ENCODE measurements around the gene COL4A3. TPM values are rescaled to one million over a fixed set of nuclear protein-coding genes. Genes with fewer than 3 reads are reported as not detected.

The COL4A3 gene
- polyA plus RNA-seq, 1 donor from 2014 or later = 0.10 TPM

GRCh38 chr2:227248876-227249275, 84.5 kb downstream of the COL4A3 start:
- H3K9ac ChIP-seq (ENCODE audit: low read length) = no peak overlapping the region
- H3K27me3 ChIP-seq (ENCODE audit: insufficient read depth, low read depth, low read length) = no peaks in the 10 kb centered on the region
- H3K36me3 ChIP-seq (ENCODE audit: insufficient read depth, low read length) = no peaks in the 10 kb centered on the region
- no peak overlapping the region for H2AFZ ChIP-seq (ENCODE audit: low read depth, low read length)
- no peak overlapping the region for H3K4me3 ChIP-seq (ENCODE audit: low read length)
- H4K20me1 ChIP-seq (ENCODE audit: insufficient read depth) = no peaks in the 10 kb centered on the region
- H3K4me2 ChIP-seq (ENCODE audit: low read length) = no peak overlapping the region
- H3K9me3 ChIP-seq (ENCODE audit: low read length) = no peaks in the 10 kb centered on the region
- no peaks in the 10 kb centered on the region for H3K79me2 ChIP-seq (replicated peaks; ENCODE audit: insufficient read depth, low read length)
- no peak for TF ChIP-seq EZH2 (IDR thresholded peaks at IDR 0.05; ENCODE audit: borderline replicate concordance, insufficient read depth, low read length, poor library complexity, severe bottlenecking)
- no peak for TF ChIP-seq RAD21 (conservative IDR thresholded peaks at IDR 0.05)
- TF ChIP-seq, protein P1, sequence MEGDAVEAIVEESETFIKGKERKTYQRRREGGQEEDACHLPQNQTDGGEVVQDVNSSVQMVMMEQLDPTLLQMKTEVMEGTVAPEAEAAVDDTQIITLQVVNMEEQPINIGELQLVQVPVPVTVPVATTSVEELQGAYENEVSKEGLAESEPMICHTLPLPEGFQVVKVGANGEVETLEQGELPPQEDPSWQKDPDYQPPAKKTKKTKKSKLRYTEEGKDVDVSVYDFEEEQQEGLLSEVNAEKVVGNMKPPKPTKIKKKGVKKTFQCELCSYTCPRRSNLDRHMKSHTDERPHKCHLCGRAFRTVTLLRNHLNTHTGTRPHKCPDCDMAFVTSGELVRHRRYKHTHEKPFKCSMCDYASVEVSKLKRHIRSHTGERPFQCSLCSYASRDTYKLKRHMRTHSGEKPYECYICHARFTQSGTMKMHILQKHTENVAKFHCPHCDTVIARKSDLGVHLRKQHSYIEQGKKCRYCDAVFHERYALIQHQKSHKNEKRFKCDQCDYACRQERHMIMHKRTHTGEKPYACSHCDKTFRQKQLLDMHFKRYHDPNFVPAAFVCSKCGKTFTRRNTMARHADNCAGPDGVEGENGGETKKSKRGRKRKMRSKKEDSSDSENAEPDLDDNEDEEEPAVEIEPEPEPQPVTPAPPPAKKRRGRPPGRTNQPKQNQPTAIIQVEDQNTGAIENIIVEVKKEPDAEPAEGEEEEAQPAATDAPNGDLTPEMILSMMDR (IDR thresholded peaks at IDR 0.05; ENCODE audit: poor library complexity, severe bottlenecking) = no peak
- no peak for TF ChIP-seq TAF1 (IDR thresholded peaks at IDR 0.05; ENCODE audit: low read depth)
- no peak for TF ChIP-seq MXI1 (conservative IDR thresholded peaks at IDR 0.05; ENCODE audit: poor library complexity, severe bottlenecking)
- TF ChIP-seq EP300 (conservative IDR thresholded peaks at IDR 0.05; ENCODE audit: poor library complexity, severe bottlenecking) = no peak
- no peak for TF ChIP-seq SMC3 (conservative IDR thresholded peaks at IDR 0.05; ENCODE audit: poor library complexity)
- no peak for TF ChIP-seq POLR2AphosphoS5 (IDR thresholded peaks at IDR 0.05)
- TF ChIP-seq REST (IDR thresholded peaks at IDR 0.05; ENCODE audit: borderline replicate concordance) = no peak
- no peaks in the 10 kb centered on the region for H3K9me2 ChIP-seq (ENCODE audit: insufficient read depth, low read length)
- no peak overlapping the region for H3K27ac ChIP-seq (ENCODE audit: low read length)
- H3F3A ChIP-seq (ENCODE audit: insufficient read depth, low read length, poor library complexity, severe bottlenecking) = no peaks in the 10 kb centered on the region

DNA sequence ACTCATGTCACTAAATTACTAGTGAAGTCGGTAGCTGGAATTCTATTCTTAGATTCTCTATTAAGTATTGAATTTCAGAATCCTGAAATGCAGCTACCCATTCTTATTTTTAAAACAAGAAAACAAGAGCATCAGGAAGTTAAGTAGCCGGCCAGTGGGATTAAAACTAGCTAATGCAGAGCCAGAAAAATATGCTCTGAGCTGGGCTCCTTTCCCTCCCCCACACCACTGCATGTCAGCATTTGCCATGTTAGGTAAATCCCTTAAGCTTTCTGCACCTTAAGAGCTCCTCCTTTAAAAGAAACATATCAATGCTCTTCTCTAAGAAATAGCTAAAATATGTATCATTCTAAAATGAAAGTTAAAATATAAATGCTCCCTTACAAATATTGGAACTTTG, 88.4 kb downstream of the COL4A3 start:
- Histone ChIP-seq H3K9me2 (ENCODE audit: insufficient read depth, low read length) (no peaks in the 10 kb centered on the region), H3K9ac (ENCODE audit: low read length) (no peak overlapping the region), H3K27me3 (ENCODE audit: insufficient read depth, low read depth, low read length) (no peaks in the 10 kb centered on the region), H3K79me2 (replicated peaks; ENCODE audit: insufficient read depth, low read length) (no peaks in the 10 kb centered on the region), H4K20me1 (ENCODE audit: insufficient read depth) (no peaks in the 10 kb centered on the region), H3K36me3 (ENCODE audit: insufficient read depth, low read length) (no peaks in the 10 kb centered on the region), H3K9me3 (ENCODE audit: low read length) (no peaks in the 10 kb centered on the region), H3K4me2 (ENCODE audit: low read length) (no peak overlapping the region), H3K27ac (ENCODE audit: low read length) (no peak overlapping the region), H3F3A (ENCODE audit: insufficient read depth, low read length, poor library complexity, severe bottlenecking) (no peaks in the 10 kb centered on the region), H2AFZ (ENCODE audit: low read depth, low read length) (no peak overlapping the region), H3K4me3 (ENCODE audit: low read length) (no peak overlapping the region)
- TF ChIP-seq REST (IDR thresholded peaks at IDR 0.05; ENCODE audit: borderline replicate concordance) (no peak), EZH2 (IDR thresholded peaks at IDR 0.05; ENCODE audit: borderline replicate concordance, insufficient read depth, low read length, poor library complexity, severe bottlenecking) (no peak), MXI1 (conservative IDR thresholded peaks at IDR 0.05; ENCODE audit: poor library complexity, severe bottlenecking) (no peak), SMC3 (conservative IDR thresholded peaks at IDR 0.05; ENCODE audit: poor library complexity) (no peak), POLR2AphosphoS5 (IDR thresholded peaks at IDR 0.05) (no peak), TAF1 (IDR thresholded peaks at IDR 0.05; ENCODE audit: low read depth) (no peak), EP300 (conservative IDR thresholded peaks at IDR 0.05; ENCODE audit: poor library complexity, severe bottlenecking) (no peak), RAD21 (conservative IDR thresholded peaks at IDR 0.05) (no peak)
- TF ChIP-seq, protein P1 (IDR thresholded peaks at IDR 0.05; ENCODE audit: poor library complexity, severe bottlenecking) = no peak

All from neural cell (in vitro differentiated cells).